GM19452 (cell line): ENCODE measurements around the gene RPS8.
"Not testable (repeated sequence)": the region's sequence is repeated elsewhere in the genome, so short reads cannot be mapped to it uniquely, and the experiment has no call there.

Experiments
- ATAC-seq: cut with Tn5 transposase; IDR thresholded peaks from one replicate; pipeline ENCODE4 v1.9.1; 2021; ENCODE audit not compliant: unreplicated experiment

Gene RPS8

GRCh38 chr1:44819196-44819607 is 43.9 kb downstream of the RPS8 start:
- ATAC-seq, result no peak

DNA sequence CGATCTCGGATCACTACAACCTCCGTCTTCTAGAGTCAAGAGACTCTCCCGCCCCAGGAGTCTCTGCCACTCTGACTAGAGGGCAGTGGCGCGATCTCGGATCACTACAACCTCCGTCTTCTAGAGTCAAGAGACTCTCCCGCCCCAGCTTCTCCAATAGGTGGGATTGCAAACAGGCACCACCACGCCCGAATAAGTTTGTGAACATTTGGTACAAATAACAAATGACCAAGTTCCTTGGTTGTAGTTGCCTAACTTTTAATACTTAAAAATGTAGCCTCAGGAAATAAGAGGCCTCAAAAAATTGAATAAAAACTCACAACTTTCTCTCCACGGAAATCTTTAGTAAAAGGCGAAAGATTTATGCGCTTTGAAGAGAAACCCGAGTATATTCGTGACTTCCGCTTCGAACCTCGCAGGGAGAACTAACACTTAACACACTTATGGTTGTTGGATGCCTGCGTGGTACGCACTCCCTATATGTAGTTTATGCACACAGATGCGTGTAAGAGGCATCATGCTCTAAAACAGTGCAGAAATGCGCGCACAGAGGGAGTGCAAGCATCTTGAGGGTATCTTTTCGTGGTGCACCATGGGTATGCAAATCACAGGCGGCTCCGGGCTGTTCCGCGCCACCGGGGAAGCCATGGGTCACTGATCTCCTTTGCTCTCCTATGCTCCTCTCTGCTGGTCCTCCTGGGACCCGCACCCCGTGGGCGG is 44.4 kb downstream of the RPS8 start:
- peak; percentile 80 for ATAC-seq

DNA sequence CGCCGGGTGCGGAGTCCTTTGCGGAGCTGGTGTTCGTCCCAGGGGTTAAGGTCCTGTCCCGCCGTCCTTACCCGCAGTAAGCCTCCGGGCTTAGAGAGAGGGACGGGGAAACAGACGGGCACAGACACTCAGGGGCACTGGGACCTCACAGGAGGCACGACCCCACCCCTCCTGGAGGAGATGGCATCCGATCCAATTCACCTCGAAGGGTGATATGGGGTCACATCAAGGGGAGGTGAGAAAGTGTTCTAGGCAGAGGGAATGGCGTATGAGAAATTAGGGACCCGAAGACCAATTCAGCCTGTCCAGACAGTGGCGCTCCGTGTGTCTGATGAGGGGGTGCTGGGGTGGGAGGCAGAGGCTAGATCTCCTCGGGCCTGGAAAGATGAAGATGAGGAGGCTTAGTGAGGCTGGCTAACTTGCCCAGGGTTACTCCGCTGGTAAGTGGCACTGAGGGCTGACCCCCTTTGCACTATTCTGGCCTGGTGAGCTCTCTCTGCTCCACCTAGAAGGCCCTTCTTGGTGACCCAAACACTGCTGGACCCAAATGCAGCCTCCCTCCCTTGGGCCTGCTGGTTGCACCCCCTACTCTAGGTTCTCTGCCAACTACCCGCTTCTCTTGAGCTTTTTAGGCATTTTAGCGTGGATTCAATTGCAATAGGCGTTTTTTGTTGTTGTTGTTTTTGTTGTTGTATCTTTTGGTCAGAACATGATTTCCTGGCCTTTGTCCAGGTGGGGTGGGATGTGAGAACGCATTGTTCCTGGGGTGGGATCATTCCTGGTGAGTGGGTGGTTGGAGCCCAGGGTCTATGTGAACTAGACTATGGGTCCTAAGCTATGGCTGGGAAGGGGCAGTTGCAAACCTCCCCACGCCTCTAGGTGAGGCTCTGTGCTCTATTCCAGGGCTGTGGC is 45.2 kb downstream of the RPS8 start:
- ATAC-seq, result no peak

DNA sequence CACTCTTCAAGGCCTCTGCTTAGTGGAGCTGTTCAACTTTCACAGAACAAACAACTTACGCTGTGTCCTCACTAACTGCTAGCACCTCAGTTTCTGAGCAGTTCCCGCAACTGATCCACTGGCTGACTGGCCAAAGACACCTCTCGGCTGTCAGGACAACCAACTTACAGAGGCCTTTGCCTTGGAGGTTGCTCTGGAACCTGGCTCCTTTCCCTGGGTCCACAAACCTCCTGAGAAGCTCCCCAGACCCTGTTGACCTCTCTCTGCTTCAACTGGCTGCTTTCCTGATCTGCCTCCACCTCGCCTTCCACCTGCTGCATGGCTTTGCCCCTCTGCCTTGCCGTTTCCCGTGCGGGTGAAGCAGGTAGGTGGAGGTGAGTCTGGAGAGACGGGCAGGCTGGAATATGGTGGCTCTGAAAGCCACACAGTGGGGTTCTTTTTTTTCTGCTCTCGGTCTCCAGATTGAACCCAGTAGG is 45.9 kb downstream of the RPS8 start:
- no peak for ATAC-seq

- no peak for ATAC-seq
Measured at GRCh38 chr1:44822131-44822701, 46.9 kb downstream of the RPS8 start.

DNA sequence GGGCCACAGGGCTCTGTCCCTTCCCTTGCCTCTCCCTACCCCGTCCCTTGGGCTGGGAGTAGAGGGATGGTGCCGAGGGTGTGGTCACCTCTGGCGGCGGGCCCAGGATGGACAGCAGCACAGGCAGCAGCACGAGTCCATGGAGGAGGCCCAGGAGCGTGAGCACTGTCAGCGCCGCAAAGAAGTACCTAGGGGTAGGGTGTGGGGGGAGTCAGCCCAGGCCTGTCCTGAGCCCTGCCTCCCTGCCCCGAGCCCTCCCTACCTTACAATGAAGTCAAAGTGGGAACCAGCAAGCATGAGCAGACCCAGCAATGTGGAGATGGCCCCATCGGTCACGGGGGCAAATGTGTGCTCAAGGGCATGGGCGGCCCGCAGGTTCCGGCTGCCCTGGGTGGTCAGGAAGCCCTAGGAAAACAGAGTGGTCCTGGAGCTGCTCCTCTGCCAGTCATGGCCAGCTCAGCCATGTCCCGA is 47.7 kb downstream of the RPS8 start:
- no peak for ATAC-seq

DNA sequence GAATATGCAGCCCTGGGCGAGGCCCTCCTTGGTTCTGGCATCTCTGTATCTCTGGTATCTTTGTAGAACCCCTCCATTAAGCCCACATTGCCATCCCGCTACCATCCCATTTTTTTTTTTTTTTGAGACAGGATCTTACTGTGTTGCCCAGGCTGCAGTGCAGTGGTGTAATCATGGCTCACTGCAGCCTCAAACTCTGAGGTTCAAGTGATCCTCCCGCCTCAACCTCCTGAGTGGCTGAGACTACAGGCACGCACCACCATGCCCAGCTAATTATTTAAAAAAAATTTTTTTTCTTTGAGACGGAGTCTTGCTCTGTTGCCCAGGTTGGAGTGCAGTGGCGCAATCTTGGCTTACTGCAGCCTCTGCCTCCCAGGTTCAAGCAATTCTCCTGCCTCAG is 49.1 kb downstream of the RPS8 start:
- not testable (repeated sequence) for ATAC-seq

DNA sequence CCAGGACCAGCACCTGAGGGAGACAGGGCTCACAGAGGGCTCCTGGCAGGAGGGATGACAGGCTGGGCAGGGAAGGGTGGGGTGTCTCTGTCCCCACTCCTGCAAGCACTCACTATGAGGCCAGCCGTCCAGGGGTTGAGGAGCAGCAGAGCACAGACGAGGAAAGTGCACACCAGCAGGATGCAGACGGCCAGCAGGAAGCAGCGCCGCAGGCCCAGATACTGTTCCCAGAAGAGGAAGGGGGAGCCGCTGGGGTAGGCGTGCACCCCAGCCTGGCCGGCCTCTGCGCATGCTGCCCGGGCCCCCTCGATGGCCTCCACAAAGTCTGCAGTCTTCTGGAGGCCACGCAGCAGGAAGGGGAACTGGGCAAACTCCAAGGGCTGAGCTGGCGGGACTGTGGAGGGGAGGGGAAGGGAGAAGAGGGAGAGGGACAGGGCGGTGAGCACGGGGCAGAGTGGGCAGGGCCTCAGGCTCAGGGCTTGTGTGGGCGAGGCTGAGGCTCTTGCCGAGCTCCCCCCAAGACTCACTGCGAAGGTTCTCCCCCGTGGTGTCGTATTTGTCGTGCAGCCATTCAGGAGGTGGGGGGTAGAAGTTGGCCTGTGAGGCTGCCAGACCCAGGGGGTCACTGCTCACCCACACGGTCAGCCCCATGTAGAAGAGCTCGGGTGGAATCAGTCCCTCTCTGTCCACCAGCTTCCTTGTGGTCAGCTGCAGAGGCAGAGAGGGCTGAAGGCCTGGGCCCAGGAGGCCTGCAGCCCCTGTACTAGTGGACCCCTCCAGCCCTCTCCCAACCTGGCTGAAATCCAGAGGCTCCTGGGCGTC is 51.2 kb downstream of the RPS8 start:
- no peak for ATAC-seq

DNA sequence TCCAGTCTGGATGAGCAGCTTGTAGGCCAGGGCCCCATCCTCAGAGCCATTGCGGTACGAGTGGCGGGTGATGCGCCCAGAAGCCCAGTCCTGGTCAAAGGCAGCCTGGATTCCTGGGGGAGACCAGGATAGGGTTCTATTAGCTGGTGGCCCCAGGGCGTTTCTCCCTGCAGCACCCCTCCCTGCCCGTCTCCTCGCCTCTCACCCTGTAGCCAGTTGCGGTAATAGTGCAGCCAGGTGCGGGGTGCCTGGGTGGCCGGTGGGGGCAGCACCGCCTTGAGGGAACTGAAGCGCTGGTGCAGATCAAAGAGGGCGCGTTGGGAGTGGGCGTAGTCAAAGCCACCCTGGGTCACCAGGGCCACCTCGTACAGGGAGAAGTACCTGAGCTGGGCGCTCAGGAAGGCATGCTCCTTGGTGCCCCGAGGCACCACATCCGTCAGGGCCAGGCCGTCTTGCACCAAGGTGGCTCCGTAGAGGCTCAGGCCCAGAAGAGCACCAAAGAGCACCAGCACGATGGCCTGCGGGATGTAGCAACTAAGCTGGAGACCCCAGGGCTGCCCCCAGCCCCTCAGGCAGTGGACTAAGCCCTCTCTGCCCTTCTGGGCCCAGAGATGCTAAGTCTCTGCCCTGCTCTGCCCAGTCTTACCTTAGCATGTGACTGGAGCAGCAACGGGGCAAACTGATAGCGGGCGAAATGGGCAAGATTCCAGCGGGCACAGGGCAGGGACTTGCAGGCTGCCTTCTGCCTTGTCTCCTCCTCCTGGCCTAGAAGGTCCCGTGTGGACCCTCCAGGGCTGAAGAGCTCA is 52.1 kb downstream of the RPS8 start:
- no peak for ATAC-seq

GRCh38 chr1:44828003-44828651 is 52.8 kb downstream of the RPS8 start:
- ATAC-seq, result no peak
